Stimulated activated effector memory CD8-positive, alpha-beta T cell treated with anti-CD3 and anti-CD28 coated beads, Interleukin-12 subunit alpha, Interleukin-12 subunit beta, amount 100 ng/mL, for 72 hours (primary cell): ENCODE measurements around the gene CACNA1F.

Experiments used
- ATAC-seq: fragments of 150-1000 bp; cut with Tn5 transposase; 2 replicates; pipeline ENCODE4 v1.10.0; 2021
- DNase-seq, 2 donors: peaks; one replicate each; pipeline ENCODE4 v3.0.0; 2021 to 2022; ENCODE audit warnings: low spot score in 2 of 2
- H3K27ac Mint-ChIP-seq: one replicate; pipeline ENCODE4 v1.8.0; 2022; ENCODE audit warnings: mild to moderate bottlenecking, mixed read lengths
- H3K36me3 Mint-ChIP-seq: one replicate; pipeline ENCODE4 v1.8.0; 2022; ENCODE audit warnings: mild to moderate bottlenecking, mixed read lengths
- H3K4me1 Mint-ChIP-seq: one replicate; pipeline ENCODE4 v1.8.0; 2022; ENCODE audit warnings: mixed read lengths
- H3K4me3 Mint-ChIP-seq: one replicate; pipeline ENCODE4 v1.8.0; 2022; ENCODE audit warnings: mild to moderate bottlenecking, mixed read lengths
- H3K9me3 Mint-ChIP-seq: one replicate; pipeline ENCODE4 v1.8.0; 2022; ENCODE audit warnings: mixed read lengths

Gene CACNA1F

DNA sequence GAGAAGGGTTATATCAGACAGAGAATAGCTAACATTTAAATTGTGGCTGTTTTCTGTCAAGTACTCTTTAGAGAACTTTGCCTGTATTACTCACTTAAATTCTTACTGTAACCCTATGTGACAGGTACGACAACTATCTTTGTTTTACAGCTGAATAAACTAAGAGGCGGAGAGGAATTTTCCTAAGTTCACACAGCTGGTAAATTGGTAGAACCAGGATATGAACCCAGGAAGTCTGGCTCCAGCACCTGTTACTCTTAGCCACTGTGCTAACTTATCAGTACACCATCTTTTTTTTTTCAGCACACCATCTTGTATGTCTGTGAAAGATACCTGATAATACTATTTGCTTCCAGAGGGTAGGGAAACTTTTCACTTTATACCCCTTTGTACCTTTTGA is 31.1 kb downstream of the CACNA1F start:
- Mint-ChIP-seq H3K36me3 (peaks cover 6% of the 10 kb centered on the region), H3K27ac (no peak overlapping the region), H3K4me3 (no peak overlapping the region), H3K9me3 (no peaks in the 10 kb centered on the region), H3K4me1 (peaks cover 17% of the 10 kb centered on the region)
- DNase-seq (no peak), ATAC-seq (no peak)

- ATAC-seq (peak; percentile 98), DNase-seq (peak; percentile 86 to 89)
- peak within 1 kb of the TSS; percentile 71 for H3K4me3 Mint-ChIP-seq
- peaks cover 17% of the 10 kb centered on the region for H3K4me1 Mint-ChIP-seq
- no peaks in the 10 kb centered on the region for H3K9me3 Mint-ChIP-seq
- peaks cover 7% of the 10 kb centered on the region for H3K36me3 Mint-ChIP-seq
- H3K27ac Mint-ChIP-seq, result peak within 1 kb of the TSS; percentile 66
Observed at GRCh38 chrX:49199906-49200771, 33.0 kb downstream of the CACNA1F start, which contains the start of gene SYP. Gene SYP (minus strand): TSS chrX:49200193. CDS start chrX:49200186, 7 bp downstream.

- Mint-ChIP-seq H3K4me1 (peaks cover 17% of the 10 kb centered on the region), H3K9me3 (no peaks in the 10 kb centered on the region), H3K27ac (peak overlapping the region; percentile 66), H3K4me3 (peak overlapping the region; percentile 71), H3K36me3 (peaks cover 12% of the 10 kb centered on the region)
- no peak for ATAC-seq
- no peak for DNase-seq
Observed at GRCh38 chrX:49199315-49199595, 33.9 kb downstream of the CACNA1F start.

GRCh38 chrX:49198540-49199314 is 34.4 kb downstream of the CACNA1F start:
- Mint-ChIP-seq H3K27ac (peak overlapping the region; percentile 66), H3K9me3 (no peaks in the 10 kb centered on the region), H3K36me3 (peaks cover 12% of the 10 kb centered on the region), H3K4me1 (peaks cover 22% of the 10 kb centered on the region), H3K4me3 (peak overlapping the region; percentile 71)
- no peak for DNase-seq
- peak; percentile 41 for ATAC-seq

- peak overlapping the region; percentile 71 for H3K4me3 Mint-ChIP-seq
- H3K27ac Mint-ChIP-seq, result peak overlapping the region; percentile 66
- peaks cover 12% of the 10 kb centered on the region for H3K36me3 Mint-ChIP-seq
- no peak for DNase-seq
- no peaks in the 10 kb centered on the region for H3K9me3 Mint-ChIP-seq
- ATAC-seq, result no peak
- peaks cover 31% of the 10 kb centered on the region for H3K4me1 Mint-ChIP-seq
Observed at GRCh38 chrX:49197543-49198087, 35.5 kb downstream of the CACNA1F start.

- no peak overlapping the region for H3K27ac Mint-ChIP-seq
- ATAC-seq, result no peak
- peaks cover 23% of the 10 kb centered on the region for H3K4me1 Mint-ChIP-seq
- peak overlapping the region; percentile 80 for H3K4me3 Mint-ChIP-seq
- H3K9me3 Mint-ChIP-seq, result no peaks in the 10 kb centered on the region
- peaks cover 23% of the 10 kb centered on the region for H3K36me3 Mint-ChIP-seq
- no peak for DNase-seq
Observed at GRCh38 chrX:49193542-49193964, 39.6 kb downstream of the CACNA1F start.

DNA sequence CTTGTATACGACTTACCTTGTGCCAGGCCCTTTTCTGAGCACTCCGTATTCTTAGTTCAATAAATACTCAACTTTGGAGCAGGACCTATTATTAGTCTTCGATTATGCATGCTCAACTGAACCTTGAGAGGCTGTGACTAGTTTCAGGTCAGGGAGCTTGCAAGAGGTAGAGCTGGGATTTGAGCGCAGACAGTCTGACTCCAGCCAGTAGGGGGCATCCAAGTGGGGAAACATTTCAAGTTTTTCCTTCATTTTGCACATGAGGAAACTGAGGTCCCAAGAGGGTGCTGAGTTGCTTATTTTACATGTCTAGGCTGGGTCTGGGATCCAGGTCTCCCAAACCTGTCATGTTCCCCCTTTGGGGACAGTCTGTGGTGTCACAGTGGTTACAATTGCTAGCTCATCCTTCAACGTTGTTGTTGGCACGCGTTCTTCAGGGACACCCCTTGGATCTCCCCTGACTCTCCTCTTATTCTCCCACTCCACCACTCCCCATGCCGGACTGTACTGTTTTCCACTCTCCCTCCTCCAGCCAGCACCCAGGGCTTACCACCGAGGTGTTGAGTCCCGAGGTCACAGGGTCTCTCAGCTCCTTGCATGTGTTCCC is 40.3 kb downstream of the CACNA1F start:
- H3K9me3 Mint-ChIP-seq, result no peaks in the 10 kb centered on the region
- ATAC-seq (no peak), DNase-seq (peak in 1 of 2 donors; percentile 56)
- H3K36me3 Mint-ChIP-seq, result peaks cover 18% of the 10 kb centered on the region
- H3K27ac Mint-ChIP-seq, result no peak overlapping the region
- H3K4me1 Mint-ChIP-seq, result peaks cover 15% of the 10 kb centered on the region
- peak overlapping the region; percentile 80 for H3K4me3 Mint-ChIP-seq

- H3K36me3 Mint-ChIP-seq, result peaks cover 17% of the 10 kb centered on the region
- ATAC-seq (peak; percentile 12), DNase-seq (no peak)
- no peaks in the 10 kb centered on the region for H3K9me3 Mint-ChIP-seq
- H3K4me1 Mint-ChIP-seq, result peaks cover 16% of the 10 kb centered on the region
- H3K27ac Mint-ChIP-seq, result peak overlapping the region; percentile 82
- peak overlapping the region; percentile 80 for H3K4me3 Mint-ChIP-seq
Observed at GRCh38 chrX:49191574-49192011, 41.5 kb downstream of the CACNA1F start.

DNA sequence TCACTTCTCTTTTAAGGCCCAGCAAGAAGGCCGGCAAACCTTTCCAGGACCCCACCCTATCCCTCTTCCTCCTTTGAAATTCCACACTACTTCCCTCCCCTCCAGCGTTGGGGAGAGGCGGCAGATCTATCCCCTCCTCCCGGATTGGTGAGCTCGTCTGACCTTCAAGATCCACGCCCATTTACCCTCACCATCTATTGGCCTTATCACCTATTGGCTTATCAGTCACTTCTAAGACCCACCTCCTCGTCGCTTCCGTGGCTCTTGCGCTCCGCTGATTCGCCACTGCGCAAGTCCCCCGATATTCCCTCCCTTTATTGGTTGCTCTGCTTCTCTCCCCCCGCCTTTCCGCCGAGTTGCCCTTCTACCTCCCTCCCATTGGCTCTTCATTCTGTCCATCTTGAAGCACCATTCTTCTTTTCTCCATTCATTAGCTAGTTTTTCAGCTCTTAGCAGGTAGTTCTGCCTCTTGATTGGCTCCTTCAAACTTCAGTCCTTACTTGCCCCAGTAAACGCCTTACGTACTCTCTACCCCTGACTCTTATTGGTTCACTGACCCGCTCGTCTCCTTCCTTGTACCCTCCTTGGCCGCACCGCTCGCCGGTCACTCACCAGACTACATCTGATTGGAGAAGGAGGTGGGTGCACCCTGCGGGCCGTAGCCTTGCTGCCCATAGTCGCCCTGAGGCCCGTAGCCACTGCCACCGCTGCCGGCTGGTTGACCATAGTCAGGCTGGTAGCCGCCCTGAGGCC is 42.1 kb downstream of the CACNA1F start:
- Mint-ChIP-seq H3K36me3 (peaks cover 17% of the 10 kb centered on the region), H3K4me3 (peak overlapping the region; percentile 80), H3K27ac (peak overlapping the region; percentile 82), H3K9me3 (no peaks in the 10 kb centered on the region), H3K4me1 (peaks cover 20% of the 10 kb centered on the region)
- peak; percentile 93 for ATAC-seq
- peak; percentile 47 to 84 for DNase-seq

DNA sequence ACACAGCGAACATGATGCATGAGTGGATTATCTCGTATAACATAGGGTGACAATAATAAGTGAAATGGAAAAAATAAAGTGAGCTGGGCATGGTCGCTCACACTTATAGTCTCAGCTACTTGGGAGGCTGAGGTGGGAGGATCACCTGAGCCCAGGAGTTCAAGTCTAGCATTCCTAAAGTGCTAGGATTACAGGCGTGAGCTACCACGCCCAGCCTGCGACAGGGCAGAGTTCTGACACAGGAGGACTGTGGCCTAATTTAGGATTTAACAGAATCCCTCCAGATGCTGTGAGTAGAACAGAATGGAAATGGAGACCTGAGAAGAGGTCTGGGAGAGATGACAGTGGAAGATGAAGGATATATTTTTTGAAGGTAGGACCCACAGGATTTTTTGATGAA is 43.5 kb downstream of the CACNA1F start:
- H3K9me3 Mint-ChIP-seq, result no peaks in the 10 kb centered on the region
- no peak for ATAC-seq
- no peak for DNase-seq
- peaks cover 28% of the 10 kb centered on the region for H3K4me1 Mint-ChIP-seq
- H3K27ac Mint-ChIP-seq, result peak overlapping the region; percentile 82
- H3K4me3 Mint-ChIP-seq, result peak overlapping the region; percentile 80
- H3K36me3 Mint-ChIP-seq, result peaks cover 11% of the 10 kb centered on the region

DNA sequence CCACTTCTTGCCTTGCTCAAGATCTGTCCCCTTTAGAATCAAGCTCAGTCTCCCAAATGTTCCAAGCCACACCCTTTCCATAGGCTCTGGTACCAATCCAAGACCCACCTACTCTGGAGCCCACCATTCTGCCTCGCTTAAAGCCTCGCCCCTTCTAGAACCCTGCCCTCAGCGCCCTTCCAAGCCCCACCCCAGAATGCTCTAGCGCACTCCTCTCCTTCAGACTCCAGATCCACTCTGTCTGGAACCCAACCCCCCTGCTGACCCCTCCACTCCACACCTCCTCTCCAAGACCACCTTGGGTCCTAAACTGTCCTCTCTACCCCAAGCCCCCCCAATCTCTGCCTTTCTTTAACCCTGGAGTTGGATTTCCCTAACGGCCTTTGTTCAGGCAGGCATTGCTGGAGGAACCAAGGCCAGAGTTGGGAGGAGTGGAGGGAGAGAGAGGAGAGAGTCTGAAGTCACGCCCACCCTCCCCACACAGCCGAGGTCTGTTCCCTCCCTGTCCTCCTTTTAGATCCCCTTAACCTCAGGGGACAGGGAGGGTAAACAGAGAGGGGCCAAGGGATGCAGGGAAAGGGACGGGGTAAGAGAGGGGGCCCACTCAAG is 44.6 kb downstream of the CACNA1F start:
- DNase-seq (no peak), ATAC-seq (no peak)
- peaks cover 19% of the 10 kb centered on the region for H3K36me3 Mint-ChIP-seq
- H3K27ac Mint-ChIP-seq, result no peak overlapping the region
- no peaks in the 10 kb centered on the region for H3K9me3 Mint-ChIP-seq
- peaks cover 28% of the 10 kb centered on the region for H3K4me1 Mint-ChIP-seq
- H3K4me3 Mint-ChIP-seq, result no peak overlapping the region

DNA sequence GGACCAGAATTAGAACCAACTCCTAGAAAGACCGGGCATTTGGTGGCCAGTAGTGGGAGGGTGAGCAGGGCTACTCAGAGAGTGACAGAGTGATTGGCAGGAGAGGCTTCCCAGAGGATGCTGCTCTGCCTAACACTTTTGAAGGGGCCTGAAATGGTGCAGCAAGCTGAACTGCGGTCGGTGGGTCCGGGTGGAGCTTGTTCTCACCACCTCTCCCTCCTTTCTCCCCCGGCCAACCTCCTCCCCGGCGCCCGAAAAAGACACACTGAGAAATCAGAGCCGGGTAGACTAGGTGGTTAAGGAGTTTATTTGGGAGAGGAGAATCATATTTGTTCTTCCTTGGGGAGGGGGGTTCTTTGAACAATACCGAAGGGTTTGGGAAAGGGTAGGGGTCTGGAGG is 45.6 kb downstream of the CACNA1F start:
- Mint-ChIP-seq H3K36me3 (peaks cover 27% of the 10 kb centered on the region), H3K4me3 (peak overlapping the region; percentile 81), H3K4me1 (peaks cover 21% of the 10 kb centered on the region), H3K27ac (peak overlapping the region; percentile 81), H3K9me3 (no peaks in the 10 kb centered on the region)
- DNase-seq, result no peak
- ATAC-seq, result no peak

DNA sequence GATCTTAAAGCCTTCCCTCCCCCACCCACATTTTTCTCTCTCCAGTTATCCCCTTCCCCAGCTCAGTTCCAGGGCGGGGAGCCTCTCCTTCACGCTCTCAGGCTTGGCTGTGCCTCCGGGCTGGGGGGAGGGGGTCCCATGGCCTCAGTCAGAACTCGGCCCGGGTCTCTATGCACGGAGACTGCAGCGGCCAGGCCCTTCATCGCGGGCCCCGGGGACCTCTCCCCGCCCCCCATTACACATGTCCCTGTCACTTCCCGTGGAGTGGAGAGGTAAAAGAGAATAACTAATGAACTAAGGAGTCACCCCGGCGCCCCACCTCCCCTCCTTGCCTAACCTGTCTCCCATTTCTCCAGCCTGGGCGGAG is 46.1 kb downstream of the CACNA1F start:
- ATAC-seq, result no peak
- no peak for DNase-seq
- Mint-ChIP-seq H3K36me3 (peaks cover 32% of the 10 kb centered on the region), H3K4me3 (peak overlapping the region; percentile 81), H3K4me1 (peaks cover 25% of the 10 kb centered on the region), H3K9me3 (no peaks in the 10 kb centered on the region), H3K27ac (peak overlapping the region; percentile 81)
